Mesothelial cell of epicardium (in vitro differentiated cells): ENCODE measurements around the gene PHACTR1. TPM values are rescaled to one million over a fixed set of nuclear protein-coding genes. Genes with fewer than 3 reads are reported as not detected.
"Not testable (repeated sequence)": the region's sequence is repeated elsewhere in the genome, so short reads cannot be mapped to it uniquely, and the experiment has no call there.

Experiments
- DNase-seq, 2 experiments: peaks; one replicate each; pipeline ENCODE4 v3.0.0; 2021; ENCODE audit warnings: low spot score in 2 of 2; ENCODE audit not compliant: unreplicated experiment in 2 of 2
- H3K27ac Mint-ChIP-seq: 2 replicates; pipeline ENCODE4 v1.8.0; 2021; ENCODE audit warnings: mixed read lengths
- H3K27me3 Mint-ChIP-seq: 2 replicates; pipeline ENCODE4 v1.8.0; 2021; ENCODE audit warnings: low read depth, mixed read lengths
- H3K36me3 Mint-ChIP-seq: 2 replicates; pipeline ENCODE4 v1.8.0; 2021; ENCODE audit warnings: mixed read lengths
- H3K4me1 Mint-ChIP-seq: 2 replicates; pipeline ENCODE4 v1.8.0; 2021; ENCODE audit warnings: mixed read lengths
- H3K4me3 Mint-ChIP-seq: 2 replicates; pipeline ENCODE4 v1.8.0; 2021; ENCODE audit warnings: mild to moderate bottlenecking, moderate library complexity, mixed read lengths
- H3K9me3 Mint-ChIP-seq: 2 replicates; pipeline ENCODE4 v1.8.0; 2021; ENCODE audit warnings: mixed read lengths
- CTCF ChIP-seq: fragments of 200-600 bp; sonication (generic); IDR thresholded peaks from one replicate; pipeline ENCODE4 v1.5.0; 2021; ENCODE audit warnings: antibody characterized with exemption; ENCODE audit not compliant: unreplicated experiment
- total RNA-seq: library from RNA; stranded (reverse); gene quantifications from 3 replicates; pipeline ENCODE4 v1.2.1, GENCODE V29; 2021

The PHACTR1 gene
- total RNA-seq, 1 donor from 2014 or later, result 0.76 TPM

GRCh38 chr6:13125841-13126240, 409.3 kb downstream of the PHACTR1 start:
- DNase-seq, result no peak
- Mint-ChIP-seq H3K36me3 (no peaks in the 10 kb centered on the region), H3K4me3 (no peak overlapping the region), H3K27me3 (peaks cover 75% of the 10 kb centered on the region), H3K4me1 (no peaks in the 10 kb centered on the region), H3K27ac (no peak overlapping the region), H3K9me3 (peaks cover 15% of the 10 kb centered on the region)
- TF ChIP-seq CTCF, result no peak

- TF ChIP-seq CTCF, result no peak
Observed at GRCh38 chr6:13131935-13132661, 415.5 kb downstream of the PHACTR1 start.

GRCh38 chr6:13133894-13134293, 417.3 kb downstream of the PHACTR1 start:
- H3K27me3 Mint-ChIP-seq, result peaks cover 23% of the 10 kb centered on the region
- DNase-seq, H3K9me3 Mint-ChIP-seq, H3K4me3 Mint-ChIP-seq, H3K36me3 Mint-ChIP-seq, H3K4me1 Mint-ChIP-seq, H3K27ac Mint-ChIP-seq: not testable (repeated sequence)

More at GRCh38 chr6:13131935-13132661, 415.5 kb downstream of the PHACTR1 start:
- DNase-seq, result no peak
- no peak overlapping the region for H3K4me3 Mint-ChIP-seq
- peaks cover 33% of the 10 kb centered on the region for H3K27me3 Mint-ChIP-seq
- H3K4me1 Mint-ChIP-seq, result no peaks in the 10 kb centered on the region
- peaks cover 10% of the 10 kb centered on the region for H3K9me3 Mint-ChIP-seq
- H3K36me3 Mint-ChIP-seq, result no peaks in the 10 kb centered on the region
- H3K27ac Mint-ChIP-seq, result no peak overlapping the region

GRCh38 chr6:13135152-13135551, 418.6 kb downstream of the PHACTR1 start:
- H3K9me3 Mint-ChIP-seq, result peaks cover 4% of the 10 kb centered on the region
- TF ChIP-seq CTCF, result no peak
- H3K36me3 Mint-ChIP-seq, result no peaks in the 10 kb centered on the region
- H3K4me3 Mint-ChIP-seq, result no peak overlapping the region
- peaks cover 12% of the 10 kb centered on the region for H3K27me3 Mint-ChIP-seq
- H3K27ac Mint-ChIP-seq, result no peak overlapping the region
- no peak for DNase-seq
- H3K4me1 Mint-ChIP-seq, result no peaks in the 10 kb centered on the region

- Mint-ChIP-seq H3K27me3 (no peaks in the 10 kb centered on the region), H3K9me3 (no peaks in the 10 kb centered on the region), H3K36me3 (no peaks in the 10 kb centered on the region), H3K4me3 (no peak overlapping the region), H3K27ac (no peak overlapping the region), H3K4me1 (no peaks in the 10 kb centered on the region)
- DNase-seq, result no peak
- TF ChIP-seq CTCF, result no peak
Observed at GRCh38 chr6:13139119-13139518, 422.6 kb downstream of the PHACTR1 start.

- no peaks in the 10 kb centered on the region for H3K27me3 Mint-ChIP-seq
- TF ChIP-seq CTCF, result no peak
- H3K9me3 Mint-ChIP-seq, result no peaks in the 10 kb centered on the region
- no peak for DNase-seq
- no peaks in the 10 kb centered on the region for H3K4me1 Mint-ChIP-seq
- no peaks in the 10 kb centered on the region for H3K36me3 Mint-ChIP-seq
- H3K4me3 Mint-ChIP-seq, result no peak overlapping the region
- no peak overlapping the region for H3K27ac Mint-ChIP-seq
Observed at GRCh38 chr6:13140980-13141379, 424.4 kb downstream of the PHACTR1 start.
